Measurements from ENCODE around the gene PI16.

PI16 gene

DNA sequence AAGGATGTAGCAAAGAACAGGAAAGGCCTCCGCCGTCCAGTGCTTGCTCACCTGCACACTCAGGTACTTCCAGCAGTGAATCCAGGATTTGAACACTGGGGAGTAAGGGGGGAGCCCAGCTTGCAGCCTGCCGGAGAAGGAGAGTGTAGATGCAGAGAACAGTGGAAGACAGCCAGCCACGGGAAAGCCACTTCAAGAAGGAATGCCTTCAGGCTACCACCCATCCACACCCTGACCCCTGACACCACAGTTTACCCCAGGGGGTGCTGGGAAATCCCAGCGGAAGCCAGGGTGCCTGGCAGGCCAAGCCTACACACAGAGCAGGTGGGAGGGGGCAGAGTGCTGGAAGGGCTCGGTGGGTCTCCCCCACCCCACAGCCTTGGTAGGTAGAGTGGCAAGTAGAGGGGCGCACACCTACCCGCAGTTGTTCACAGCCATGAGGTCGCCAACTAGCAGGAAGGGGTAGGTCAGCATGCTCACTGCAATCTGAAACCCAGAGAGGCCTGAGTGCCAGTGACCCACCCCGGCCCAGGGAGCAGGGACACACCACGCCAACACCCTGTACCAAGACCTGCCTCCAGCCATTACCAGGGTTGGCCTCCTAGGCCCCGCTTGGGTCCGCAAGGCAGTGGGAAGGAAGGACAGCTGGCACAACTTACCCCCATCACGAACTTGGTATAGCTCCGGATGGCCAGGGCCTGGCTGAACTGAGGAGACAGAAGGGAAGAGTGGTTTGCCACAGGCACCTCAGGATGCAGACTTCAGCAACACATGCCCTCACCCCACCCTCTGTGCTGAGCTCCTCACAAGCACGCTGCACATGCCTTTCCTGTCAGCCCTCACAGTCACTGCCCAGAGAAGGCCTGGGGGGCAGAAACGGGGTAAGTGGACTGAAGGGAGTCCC lies 15.7 kb downstream of the PI16 start:
- no peak for DNase-seq
- in situ Hi-C loops (cut with MboI; ENCODE audit: low pct_unique_long_range_greater_than_20kb, low sequenced_read_pairs) = no loop called here

DNA sequence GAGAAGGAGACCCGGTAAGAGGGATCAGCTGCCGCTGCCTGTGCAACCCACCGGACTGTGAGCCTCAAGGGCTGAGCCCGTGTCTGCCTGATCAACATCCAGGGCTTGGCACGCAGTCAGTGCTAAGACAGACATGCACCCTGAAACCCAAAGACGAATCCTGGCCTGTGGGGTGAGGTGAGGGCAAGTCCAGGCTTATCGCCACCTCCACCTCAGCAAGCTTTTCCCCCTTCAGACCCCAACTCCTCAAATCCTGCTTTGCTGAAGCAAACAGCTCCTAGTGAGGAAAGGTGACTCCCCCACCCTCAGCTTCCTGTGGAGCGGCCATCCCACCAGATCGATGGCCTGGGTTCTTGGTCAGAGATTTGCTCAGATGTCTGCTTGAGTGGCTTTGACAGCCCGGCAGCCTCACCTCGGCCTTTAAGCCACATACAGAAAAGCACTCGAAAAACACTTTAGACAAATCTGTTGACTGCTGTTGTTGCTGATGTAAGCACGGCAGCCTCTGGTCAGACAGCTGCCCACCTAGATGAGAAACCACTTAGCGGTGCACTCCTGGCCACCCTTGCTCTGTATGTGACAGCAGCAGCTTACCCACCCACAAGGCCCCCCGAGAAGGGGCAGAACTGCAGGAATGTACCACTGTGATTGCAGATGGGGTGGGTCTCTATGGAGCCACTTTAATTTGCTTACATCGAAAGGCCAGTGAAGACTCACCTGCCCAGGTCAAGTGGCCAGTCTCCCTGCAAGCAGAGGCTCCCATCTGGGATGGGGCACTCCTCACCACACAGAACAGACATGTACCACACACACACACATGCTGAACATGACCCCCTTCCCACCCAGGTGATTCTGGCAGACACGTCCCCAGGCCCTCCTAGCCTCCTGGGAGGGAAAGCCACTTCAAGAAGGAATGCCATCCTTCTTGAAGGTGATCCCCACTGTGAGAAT lies 16.6 kb downstream of the PI16 start:
- in situ Hi-C loops (cut with MboI; ENCODE audit: low pct_unique_long_range_greater_than_20kb, low sequenced_read_pairs) = no loop called here
- no peak for DNase-seq

DNA sequence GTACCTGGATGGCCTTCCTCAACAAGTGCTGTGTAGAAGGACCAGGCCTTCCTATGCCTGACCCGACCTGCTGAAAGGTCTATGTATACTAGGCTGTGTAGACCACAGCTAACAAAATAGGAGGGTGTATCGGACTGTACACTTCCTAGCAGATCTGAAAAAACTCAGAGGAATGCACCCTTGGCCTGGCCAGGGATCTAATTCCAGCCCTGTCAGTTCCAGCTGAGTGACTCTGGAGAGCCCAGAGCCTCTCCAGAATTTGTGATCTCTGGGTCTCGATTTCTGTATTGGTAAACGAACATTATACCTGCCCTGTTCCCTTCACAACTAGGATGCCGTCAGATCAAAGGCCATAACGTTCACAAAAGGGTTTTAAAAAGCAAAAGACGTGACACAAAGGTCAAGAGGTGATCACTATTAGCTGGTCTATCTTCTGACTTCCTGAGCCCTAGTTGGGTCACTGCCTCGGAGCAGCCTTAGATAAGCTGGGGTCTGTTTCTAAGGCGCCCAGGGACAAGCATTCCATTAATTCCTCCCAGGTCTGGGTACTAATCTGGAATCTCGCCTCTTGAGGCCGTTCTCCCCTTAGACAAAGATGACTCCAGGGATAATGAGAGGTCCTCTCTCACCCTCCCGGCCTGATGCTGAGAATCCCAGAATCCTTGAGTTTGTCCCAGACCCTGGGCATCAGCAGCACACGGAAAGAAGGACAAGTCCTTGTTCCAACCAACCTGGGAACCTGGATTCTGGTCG lies 17.6 kb downstream of the PI16 start:
- in situ Hi-C loops (cut with MboI; ENCODE audit: low pct_unique_long_range_greater_than_20kb, low sequenced_read_pairs) = no loop called here
- DNase-seq = no peak

DNA sequence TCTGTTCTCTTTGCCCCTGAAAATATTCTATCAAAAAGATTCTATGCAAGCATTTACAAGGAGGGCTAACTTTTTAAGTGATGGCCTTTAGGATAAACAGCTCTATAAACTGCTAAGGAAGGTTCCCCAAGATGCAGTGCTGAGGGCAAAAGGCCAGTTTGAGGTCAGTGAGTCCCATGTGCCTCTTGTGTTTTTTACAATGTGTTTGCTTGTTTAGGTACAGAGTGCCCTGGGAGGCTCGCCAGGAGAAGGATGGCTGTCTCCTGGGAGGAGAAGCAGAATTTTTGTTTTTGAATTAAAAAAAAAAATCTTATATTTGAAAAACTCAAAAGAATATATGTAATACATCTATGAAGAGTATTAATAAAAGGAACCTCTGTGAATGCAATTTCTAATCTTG lies 18.7 kb downstream of the PI16 start:
- in situ Hi-C loops (cut with MboI; ENCODE audit: low pct_unique_long_range_greater_than_20kb, low sequenced_read_pairs) = no loop called here
- DNase-seq = no peak

DNA sequence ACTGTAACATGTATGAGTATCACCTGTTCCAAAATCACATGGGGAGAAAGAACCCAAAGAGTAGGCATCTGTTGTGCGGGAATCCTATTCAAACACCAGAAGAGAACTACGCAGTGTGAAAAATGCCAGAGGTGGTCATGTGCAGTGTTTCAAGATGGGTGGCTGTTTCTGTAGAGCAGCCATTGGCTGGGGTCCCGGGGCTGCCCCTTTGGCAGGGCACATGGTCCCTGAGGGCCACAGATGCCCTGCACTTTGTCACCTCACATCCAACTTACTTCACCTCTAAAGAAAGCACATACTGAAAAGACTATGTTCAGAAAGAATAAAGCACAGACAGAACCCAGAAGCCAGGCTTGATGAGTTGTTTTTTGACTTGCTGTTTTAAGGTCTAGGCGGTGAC lies 19.1 kb downstream of the PI16 start:
- in situ Hi-C loops (cut with MboI; ENCODE audit: low pct_unique_long_range_greater_than_20kb, low sequenced_read_pairs) = no loop called here
- DNase-seq = no peak

DNA sequence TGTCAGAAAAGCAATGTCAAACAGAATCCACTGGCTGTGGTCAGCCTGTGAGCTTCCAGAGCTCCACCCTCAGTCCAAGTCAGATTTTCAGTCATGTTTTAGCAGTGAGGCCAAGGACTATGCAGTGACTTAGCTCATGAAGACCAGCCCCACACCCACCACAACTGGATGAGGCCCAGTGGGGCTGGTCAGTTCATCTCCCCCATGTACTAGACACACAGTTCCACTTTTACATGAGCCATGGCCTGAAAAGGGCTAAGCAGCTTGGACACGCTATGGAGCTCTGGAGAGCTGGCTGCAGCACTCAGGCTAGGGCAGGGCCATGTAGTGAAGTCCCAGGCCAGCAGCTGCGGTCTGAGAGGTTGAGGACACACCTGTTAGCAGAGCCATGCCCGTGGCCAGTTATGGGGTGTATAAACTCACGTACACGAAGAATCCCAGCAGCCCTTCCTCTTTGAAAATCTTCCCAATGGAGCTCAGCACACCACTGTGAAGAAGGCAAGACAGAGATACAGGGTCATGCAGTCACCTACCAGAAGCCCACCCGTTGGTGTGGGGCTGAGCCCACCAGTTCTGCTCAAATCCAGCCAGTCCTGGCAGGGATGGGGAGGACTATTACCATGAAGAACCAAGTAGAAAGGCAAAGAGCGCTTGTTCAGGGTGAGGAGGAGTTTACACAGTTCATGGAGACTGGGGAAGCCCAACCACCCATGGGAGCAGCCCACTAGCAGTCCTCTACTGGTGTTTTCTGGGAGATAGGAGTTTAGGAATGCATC lies 20.9 kb downstream of the PI16 start:
- no peak for DNase-seq
- in situ Hi-C loops (cut with MboI; ENCODE audit: low pct_unique_long_range_greater_than_20kb, low sequenced_read_pairs) = no loop called here

DNA sequence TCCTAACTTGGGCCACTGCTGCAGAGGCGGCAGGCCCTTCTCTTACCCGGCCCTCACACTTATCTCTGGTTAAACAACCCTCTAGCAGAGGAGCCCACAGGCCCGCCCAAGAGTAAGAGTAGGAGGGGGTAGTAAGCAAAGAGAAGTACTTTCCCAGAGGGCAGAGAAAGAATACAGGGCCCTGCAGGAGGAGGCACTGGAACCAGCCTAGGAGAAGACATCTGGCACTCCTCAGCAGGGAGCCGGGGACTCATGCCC lies 21.4 kb downstream of the PI16 start:
- DNase-seq = no peak
- in situ Hi-C loops (cut with MboI; ENCODE audit: low pct_unique_long_range_greater_than_20kb, low sequenced_read_pairs) = no loop called here

DNA sequence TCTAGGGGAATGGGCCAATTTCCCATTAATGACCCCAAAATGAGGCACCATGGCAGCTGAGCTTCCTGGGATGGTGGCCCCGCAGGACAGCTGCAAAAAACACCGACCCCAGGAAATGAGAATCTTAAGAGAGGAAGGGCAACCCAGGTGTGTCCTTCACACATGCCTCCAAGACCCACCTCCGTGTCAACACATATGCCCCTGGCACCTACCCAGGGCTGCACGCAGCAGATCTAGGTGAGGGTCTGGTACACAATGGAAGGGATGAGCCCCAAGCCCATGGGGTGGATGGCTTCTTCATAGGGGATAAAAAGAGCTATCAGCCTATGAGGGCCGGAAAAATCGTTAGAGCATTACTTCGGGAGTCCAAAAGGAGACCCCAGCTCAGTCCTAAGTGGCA lies 22.0 kb downstream of the PI16 start:
- no peak for DNase-seq
- in situ Hi-C loops (cut with MboI; ENCODE audit: low pct_unique_long_range_greater_than_20kb, low sequenced_read_pairs) = no loop called here

DNA sequence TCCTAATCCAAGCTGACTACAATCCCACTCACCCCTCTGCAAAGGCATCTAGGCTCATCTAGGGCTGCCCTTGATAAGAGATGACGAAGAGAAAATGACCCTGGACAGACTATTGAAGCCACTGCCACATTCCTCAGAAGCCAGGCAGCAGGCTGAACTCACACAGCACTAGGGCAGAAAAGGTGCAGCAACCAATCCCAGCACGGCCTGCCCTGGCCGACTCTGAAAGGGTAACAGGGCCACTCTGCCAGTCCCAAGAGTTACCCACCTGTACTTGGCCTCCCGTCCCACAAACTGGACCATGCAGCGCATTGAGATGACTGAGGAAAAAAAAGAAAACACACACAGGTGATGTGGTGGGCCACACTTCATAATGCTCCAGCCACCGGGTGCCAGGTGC lies 22.4 kb downstream of the PI16 start:
- in situ Hi-C loops (cut with MboI; ENCODE audit: low pct_unique_long_range_greater_than_20kb, low sequenced_read_pairs) = no loop called here
- DNase-seq = no peak

DNA sequence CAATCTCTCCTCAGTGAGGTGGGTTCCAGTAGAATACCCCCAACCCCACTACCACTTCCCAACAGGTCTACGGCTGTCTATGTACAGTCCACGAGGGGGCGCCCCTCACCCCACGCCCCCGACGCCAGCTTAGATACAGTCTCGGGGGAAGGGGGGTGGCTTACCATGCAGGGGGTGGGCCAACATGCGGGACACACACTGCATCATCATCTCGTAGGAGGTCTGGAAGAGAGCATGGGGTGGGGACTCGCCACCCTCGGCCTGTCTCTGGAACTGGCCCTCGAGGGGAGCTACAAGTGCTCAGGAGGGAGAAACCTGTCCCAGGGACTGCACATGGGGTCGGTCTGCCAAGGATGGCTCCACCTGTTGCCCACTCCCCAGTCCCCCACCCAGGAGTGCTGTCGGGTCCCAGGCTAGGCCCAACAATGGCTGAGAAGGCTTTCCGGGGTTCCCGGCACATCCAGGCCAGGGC lies 23.0 kb downstream of the PI16 start:
- in situ Hi-C loops (cut with MboI; ENCODE audit: low pct_unique_long_range_greater_than_20kb, low sequenced_read_pairs) = no loop called here

DNA sequence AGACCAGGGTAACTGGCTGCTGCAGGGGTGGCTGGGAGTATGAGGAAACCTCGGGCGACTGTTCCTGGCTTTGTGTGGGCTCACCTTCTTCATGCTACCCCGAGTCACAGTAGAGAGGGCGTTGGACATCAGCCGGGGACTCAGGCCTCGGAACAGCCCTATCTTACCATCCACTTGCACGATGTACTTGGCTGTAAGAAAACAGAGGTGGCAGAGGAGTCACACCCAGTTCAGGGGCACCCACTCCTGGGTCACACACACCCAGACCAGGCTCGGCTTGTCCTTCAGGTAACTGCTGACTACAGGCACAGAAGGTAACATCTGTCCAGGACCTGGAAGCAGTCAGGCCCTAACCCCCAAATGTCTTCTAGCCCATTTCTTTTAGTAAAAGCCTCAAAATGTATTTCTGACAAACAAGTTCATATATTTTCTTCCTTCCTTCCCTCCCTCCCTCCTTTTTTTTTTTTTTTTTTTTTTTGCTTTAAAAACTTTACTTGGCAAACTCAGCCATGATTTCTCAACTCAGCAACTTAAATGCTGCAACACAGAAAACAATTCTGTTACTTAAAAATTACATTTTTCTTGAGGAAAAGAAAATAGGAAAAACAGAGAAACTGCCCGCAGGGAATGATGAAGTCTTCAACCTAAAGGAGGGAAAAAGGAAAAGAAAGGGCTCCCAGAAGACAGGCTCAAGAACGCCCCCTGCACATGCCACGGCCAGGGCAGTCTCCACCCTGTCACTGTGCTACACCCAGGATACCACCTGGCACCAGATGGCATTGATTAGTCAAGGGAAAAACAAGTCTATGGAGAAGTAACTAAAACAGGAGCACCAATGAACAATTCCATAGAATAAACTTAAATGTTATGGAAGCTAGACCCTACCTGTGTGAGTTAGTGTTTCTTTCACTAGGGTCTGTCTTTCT lies 24.1 kb downstream of the PI16 start:
- in situ Hi-C loops (cut with MboI; ENCODE audit: low pct_unique_long_range_greater_than_20kb, low sequenced_read_pairs) = no loop called here
- DNase-seq = no peak

More for the DNA sequence above, 23.0 kb downstream of the PI16 start:
- no peak for DNase-seq

DNA sequence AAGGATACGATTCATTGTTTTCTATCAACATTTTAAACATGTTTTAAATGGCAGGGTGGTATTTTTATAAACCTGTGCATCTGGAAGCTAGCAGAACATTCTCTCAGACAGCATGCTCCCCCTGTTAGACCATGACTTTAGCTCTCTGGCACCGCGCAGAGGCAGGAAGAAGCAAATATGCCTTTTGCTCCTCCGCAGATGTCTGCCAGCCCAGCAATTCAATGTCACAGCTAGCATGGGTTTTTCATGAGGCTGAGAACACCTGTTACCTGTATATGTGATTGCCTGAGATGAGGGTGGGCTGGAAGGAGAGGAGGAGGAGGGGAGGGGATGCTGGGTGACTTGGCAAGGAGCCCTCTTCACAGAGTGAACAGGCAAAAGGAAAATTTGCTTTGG lies 24.8 kb downstream of the PI16 start:
- DNase-seq = no peak
- in situ Hi-C loops (cut with MboI; ENCODE audit: low pct_unique_long_range_greater_than_20kb, low sequenced_read_pairs) = no loop called here

DNA sequence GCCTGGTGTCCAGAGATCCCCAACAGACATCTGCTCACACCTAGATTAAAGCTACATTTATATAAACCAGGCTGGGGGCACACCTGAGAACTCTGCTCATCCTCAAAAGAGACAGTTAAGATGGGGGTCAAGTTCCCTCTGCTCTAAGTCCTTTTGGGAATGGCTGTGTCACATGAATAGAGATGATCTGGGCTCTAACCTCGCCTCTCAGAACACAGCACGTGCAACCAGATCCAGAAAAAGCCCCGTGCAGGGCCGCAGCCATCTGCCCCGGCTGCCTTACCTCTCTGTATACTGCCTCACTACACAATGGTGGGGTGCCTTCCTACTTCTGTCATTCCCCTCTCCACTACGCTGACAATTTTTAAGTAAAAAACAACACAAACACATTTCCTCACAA lies 25.6 kb downstream of the PI16 start:
- DNase-seq = no peak
- in situ Hi-C loops (cut with MboI; ENCODE audit: low pct_unique_long_range_greater_than_20kb, low sequenced_read_pairs) = no loop called here

DNA sequence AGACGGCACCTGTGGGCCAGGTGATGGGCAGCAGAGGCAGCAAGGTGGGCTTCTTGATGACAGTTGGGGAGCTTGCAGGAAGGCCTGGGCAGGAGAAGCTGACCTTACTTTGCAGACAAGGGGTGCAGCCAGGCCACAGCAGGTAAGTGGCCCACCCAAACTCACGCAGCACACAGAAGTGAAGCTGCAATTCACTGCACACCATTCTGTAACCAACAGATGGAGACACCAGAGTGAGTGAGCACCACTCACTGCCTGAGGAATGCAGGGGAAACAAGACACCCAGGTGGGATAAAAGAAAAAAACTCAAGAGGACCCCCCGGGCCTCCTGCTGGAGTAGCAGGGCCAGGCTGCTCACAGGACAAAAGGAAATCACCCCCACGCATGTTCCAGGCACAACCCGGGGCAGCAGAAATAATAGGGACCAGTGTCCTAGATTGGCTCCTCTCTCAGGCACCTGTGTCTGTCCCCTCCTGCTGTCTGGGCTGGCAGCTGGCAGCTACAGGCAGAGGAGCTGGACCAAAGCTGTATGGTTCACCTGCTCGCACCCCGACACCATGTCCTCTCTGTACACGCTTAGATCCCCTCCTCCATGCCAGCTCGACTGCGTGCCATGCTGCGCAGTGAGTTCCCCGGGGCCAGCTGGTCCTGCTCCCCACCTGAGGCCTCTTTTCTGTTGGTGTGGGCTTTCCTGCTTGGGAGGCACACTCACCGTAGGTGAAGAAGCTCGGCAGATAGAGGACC lies 26.5 kb downstream of the PI16 start:
- in situ Hi-C loops (cut with MboI; ENCODE audit: low pct_unique_long_range_greater_than_20kb, low sequenced_read_pairs) = no loop called here
- DNase-seq = no peak

DNA sequence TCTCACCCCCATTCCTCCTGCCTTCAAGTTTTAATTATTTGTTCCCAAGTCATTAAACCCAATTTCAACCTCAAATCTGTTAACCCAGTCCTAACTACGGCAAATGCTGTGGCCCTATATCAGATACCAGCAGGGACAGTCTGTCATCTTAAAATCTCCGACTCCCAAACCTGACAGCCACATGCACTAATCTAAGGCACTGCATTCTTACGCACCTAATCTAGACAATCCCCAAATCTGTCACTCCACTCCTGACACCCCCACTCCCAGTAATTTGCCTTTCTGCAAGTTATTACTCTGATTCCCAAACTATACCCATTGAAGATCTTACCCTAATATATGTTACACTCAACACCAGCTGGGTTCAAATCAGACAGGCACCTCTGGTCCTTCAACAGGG lies 29.0 kb downstream of the PI16 start:
- in situ Hi-C loops (cut with MboI; ENCODE audit: low pct_unique_long_range_greater_than_20kb, low sequenced_read_pairs) = no loop called here
- DNase-seq = no peak

DNA sequence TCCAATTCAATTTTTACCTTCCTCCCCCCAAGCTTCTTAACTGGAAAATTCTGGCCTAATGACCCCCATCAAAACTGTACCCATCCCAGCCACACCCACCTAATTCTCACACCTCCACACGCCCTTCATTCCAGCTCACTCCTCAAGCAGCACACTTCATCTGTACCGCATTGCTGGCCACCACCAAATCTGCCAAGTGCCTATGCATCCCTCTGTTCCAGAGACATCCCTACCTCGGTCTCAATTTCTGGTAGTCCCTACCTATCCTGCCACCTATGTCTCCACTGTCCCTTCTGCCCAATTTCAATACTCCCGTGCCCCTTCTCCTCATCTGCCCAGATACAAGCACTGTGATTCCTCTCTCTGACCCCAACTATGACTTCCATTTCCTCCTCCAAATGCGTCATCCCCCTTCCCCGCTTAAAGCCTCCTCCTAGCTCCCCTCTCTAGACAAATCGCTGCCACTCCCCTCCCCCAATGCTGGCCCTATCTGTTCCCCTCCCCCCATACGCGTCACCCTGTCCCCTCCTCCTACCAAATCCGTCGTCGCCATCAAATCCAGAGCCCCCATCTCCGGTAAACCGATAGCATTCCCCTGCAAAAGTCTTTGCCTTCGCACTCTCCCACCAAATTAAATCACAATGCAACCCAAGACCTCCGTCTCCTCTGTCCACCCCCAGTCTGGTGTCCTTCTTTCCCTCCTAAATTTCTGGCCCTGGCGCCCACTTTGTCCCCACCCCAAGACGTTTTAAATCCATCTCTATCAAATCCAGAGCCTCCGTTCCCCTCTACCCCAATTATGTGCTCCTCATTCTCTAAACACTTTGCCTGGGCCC lies 30.3 kb downstream of the PI16 start:
- no peak for DNase-seq
- in situ Hi-C loops (cut with MboI; ENCODE audit: low pct_unique_long_range_greater_than_20kb, low sequenced_read_pairs) = no loop called here

DNA sequence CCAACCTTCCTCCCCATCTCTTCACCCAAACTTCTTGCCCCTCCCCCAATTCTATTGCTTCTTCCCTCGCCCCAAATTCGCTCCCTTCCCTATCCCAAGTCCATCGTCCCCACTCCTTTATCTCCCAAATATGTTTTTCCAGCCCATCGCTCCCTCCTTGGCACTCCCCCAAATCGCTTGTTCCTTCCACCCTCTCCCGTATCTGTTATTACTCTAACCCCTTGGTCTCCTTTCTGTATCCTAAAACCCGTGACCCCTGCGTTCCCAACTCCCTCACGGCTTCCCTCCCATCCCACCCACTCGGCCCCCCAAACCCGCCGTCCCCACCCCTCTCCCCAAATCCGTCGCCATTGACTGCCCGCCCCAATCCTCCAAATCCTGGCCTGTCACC lies 30.9 kb downstream of the PI16 start:
- in situ Hi-C loops (cut with MboI; ENCODE audit: low pct_unique_long_range_greater_than_20kb, low sequenced_read_pairs) = no loop called here
- no peak for DNase-seq
